Esophagus muscularis mucosa (tissue), 4 donors: Measurements from ENCODE around the gene CFD. TPM values are rescaled to one million over a fixed set of nuclear protein-coding genes. Genes with fewer than 3 reads are reported as not detected.
A peak's percentile ranks its signal among the peaks of the same experiment; 100 is the strongest.

Source experiments
- DNase-seq: peaks from one replicate; pipeline ENCODE4 v3.0.0-alpha.2; 2017; ENCODE audit errors: extremely low spot score
- H3K27ac ChIP-seq, 4 donors: fragments of 200-600 bp; sonication (generic); replicated peaks in 1 of 4; 1 replicate in 3 of 4; 2 replicates in 1 of 4; pipeline ENCODE4 v1.5.1; 2016 to 2019; ENCODE audit warnings: mild to moderate bottlenecking in 1 of 4
- H3K27me3 ChIP-seq, 4 donors: fragments of 200-600 bp; sonication (generic); one replicate each; pipeline versions ENCODE4 v1.5.1 to v1.6.0; 2016 to 2019
- H3K36me3 ChIP-seq, 4 donors: fragments of 200-600 bp; sonication (generic); one replicate each; pipeline ENCODE4 v1.5.1; 2016 to 2019
- H3K4me1 ChIP-seq, 4 donors: fragments of 200-600 bp; sonication (generic); one replicate each; pipeline ENCODE4 v1.5.1; 2016 to 2019
- H3K4me3 ChIP-seq, 4 donors: fragments of 200-600 bp; sonication (generic); 1 replicate in 2 of 4; 2 replicates in 2 of 4; pipeline ENCODE4 v1.5.1; 2016 to 2019; ENCODE audit warnings: mild to moderate bottlenecking in 4 of 4, moderate library complexity in 1 of 4
- H3K9me3 ChIP-seq, 4 donors: fragments of 200-600 bp; sonication (generic); 1 replicate in 3 of 4; 2 replicates in 1 of 4; pipeline ENCODE4 v1.5.1; 2016 to 2019
- CTCF ChIP-seq, 3 experiments: fragments of 200-600 bp in 2 of 3; fragments of 450-650 bp in 1 of 3; sonication (generic) in 2 of 3; IDR thresholded peaks; one replicate each; pipeline ENCODE4 v1.5.1; 2017 to 2019; ENCODE audit warnings: antibody characterized with exemption in 3 of 3, mild to moderate bottlenecking in 2 of 3, moderate library complexity in 1 of 3
- EP300 ChIP-seq: sonication (generic); formaldehyde crosslinking; IDR thresholded peaks from one replicate; pipeline ENCODE4 v1.6.1; 2017; ENCODE audit warnings: antibody characterized with exemption
- POLR2A ChIP-seq: fragments of 450-650 bp; IDR thresholded peaks from one replicate; pipeline ENCODE4 v1.6.1; 2017; ENCODE audit warnings: antibody characterized with exemption, moderate library complexity, mild to moderate bottlenecking, low read depth
- POLR2AphosphoS5 ChIP-seq, 2 donors: sonication (generic); formaldehyde crosslinking; IDR thresholded peaks; one replicate each; pipeline ENCODE4 v1.6.1; 2017; ENCODE audit warnings: antibody characterized with exemption in 2 of 2
- WGBS: methylation state at CpG from one replicate; pipeline ENCODE4 v1.1.5; 2018; 5-methylcytosine and 5-hydroxymethylcytosine counted together
- intact Hi-C: fragments of 100-400 bp; cut with DNase I; formaldehyde crosslinking; loops from one replicate; pipeline ENCODE4 v1.15.1; 2023
- total RNA-seq, 4 donors: library from RNA; depleted of rRNA; stranded (reverse); fragments of >200 nt; gene quantifications; one replicate each; pipeline versions ENCODE4 v1.1.0 to v1.2.1, GENCODE V29; 2016

CFD gene
- 1,000 to 10,000 TPM in 1 of 4 donors, 100 to 1,000 TPM in 3; 298 to 1,068 (median 643) TPM for total RNA-seq

- H3K4me1 ChIP-seq, result peaks cover 16 to 45% (median 42%) of the 10 kb centered on the region in 4 donors
- TF ChIP-seq EP300, result no peak
- peak; percentile 27 to 85 for TF ChIP-seq POLR2AphosphoS5 (IDR thresholded peaks at IDR 0.05)
- peak; percentile 56 for TF ChIP-seq POLR2A
- no peak for TF ChIP-seq CTCF (IDR thresholded peaks at IDR 0.05)
- H3K27me3 ChIP-seq, result peaks cover 0 to 83% (median 29%) of the 10 kb centered on the region in 4 donors
- H3K4me3 ChIP-seq, result peak within 1 kb of the TSS; percentile 47 to 63 (median 48)
- intact Hi-C loops, result loop anchor here (2.0 kb wide), 1 partner anchor 62 kb away; no protein-coding TSS in a partner anchor
- WGBS, result 49% methylated on average over 12 of the region's 24 CpGs
- DNase-seq, result no peak
- H3K9me3 ChIP-seq, result no peaks in the 10 kb centered on the region
- H3K36me3 ChIP-seq, result no peaks in the 10 kb centered on the region
- H3K27ac ChIP-seq, result peak within 1 kb of the TSS; percentile 58 to 79 (median 66)
Measured at GRCh38 chr19:858868-859843, at the start of gene CFD. CFD (plus strand) TSS chr19:859664; CDS start chr19:859690, 26 bp downstream.

- H3K4me3 ChIP-seq, result no peak overlapping the region
- DNase-seq, result no peak
- no peaks in the 10 kb centered on the region for H3K4me1 ChIP-seq
- no peaks in the 10 kb centered on the region for H3K9me3 ChIP-seq
- H3K27me3 ChIP-seq, result no peaks in the 10 kb centered on the region
- 86% methylated on average over 19 of the region's 30 CpGs for WGBS
- intact Hi-C loops, result no loop called here
- no peak overlapping the region for H3K27ac ChIP-seq
- TF ChIP-seq POLR2AphosphoS5 (IDR thresholded peaks at IDR 0.05) (no peak), EP300 (no peak), CTCF (IDR thresholded peaks at IDR 0.05) (no peak), POLR2A (no peak)
- peaks cover 77 to 88% (median 83%) of the 10 kb centered on the region in 4 donors for H3K36me3 ChIP-seq
Measured at GRCh38 chr19:810077-810855, 49.2 kb upstream of the CFD start.

- no peaks in the 10 kb centered on the region for H3K9me3 ChIP-seq
- peaks cover 70 to 83% (median 76%) of the 10 kb centered on the region in 4 donors for H3K36me3 ChIP-seq
- no peak overlapping the region for H3K4me3 ChIP-seq
- 80% methylated on average over 10 of the region's 25 CpGs for WGBS
- TF ChIP-seq CTCF (IDR thresholded peaks at IDR 0.05) (no peak), POLR2A (no peak), POLR2AphosphoS5 (IDR thresholded peaks at IDR 0.05) (no peak), EP300 (no peak)
- no peak overlapping the region for H3K27ac ChIP-seq
- no peaks in the 10 kb centered on the region for H3K4me1 ChIP-seq
- intact Hi-C loops, result no loop called here
- no peaks in the 10 kb centered on the region for H3K27me3 ChIP-seq
- no peak for DNase-seq
Measured at GRCh38 chr19:810883-811489, 48.5 kb upstream of the CFD start.

GRCh38 chr19:811506-812048, 47.9 kb upstream of the CFD start:
- no peak for TF ChIP-seq POLR2A
- Histone ChIP-seq H3K9me3 (no peaks in the 10 kb centered on the region), H3K27ac (no peak overlapping the region), H3K4me1 (no peaks in the 10 kb centered on the region), H3K27me3 (no peaks in the 10 kb centered on the region), H3K36me3 (peaks cover 64 to 77% (median 70%) of the 10 kb centered on the region in 4 donors), H3K4me3 (no peak overlapping the region)
- WGBS, result 91% methylated on average over 20 of the region's 20 CpGs
- no peak for DNase-seq
- intact Hi-C loops, result no loop called here
